WERI-Rb-1 (cell line): ENCODE measurements around the gene RIC3.

Experiments
- DNase-seq: peaks from one replicate; pipeline ENCODE4 v3.0.0-alpha.2; 2020
- H3K27ac ChIP-seq: fragments of 250-450 bp; sonication (Bioruptor Pico); 2 replicates; pipeline ENCODE4 v1.5.1; 2020; ENCODE audit warnings: mild to moderate bottlenecking, moderate library complexity
- H3K27me3 ChIP-seq: fragments of 250-450 bp; sonication (Bioruptor Pico); 2 replicates; pipeline ENCODE4 v1.5.1; 2021; ENCODE audit warnings: mild to moderate bottlenecking, low read depth, moderate library complexity; ENCODE audit not compliant: insufficient read depth, severe bottlenecking
- H3K36me3 ChIP-seq: fragments of 250-450 bp; sonication (Bioruptor Pico); 2 replicates; pipeline ENCODE4 v1.5.1; 2020; ENCODE audit warnings: mild to moderate bottlenecking, moderate library complexity
- H3K4me3 ChIP-seq: 2 replicates; pipeline ENCODE4 v1.5.1; 2011; ENCODE audit warnings: low read depth, mild to moderate bottlenecking, control low read depth, low read length
- H3K9me3 ChIP-seq: fragments of 250-450 bp; sonication (Bioruptor Pico); 2 replicates; pipeline ENCODE4 v1.5.1; 2021; ENCODE audit warnings: mild to moderate bottlenecking, moderate library complexity; ENCODE audit not compliant: severe bottlenecking
- TF ChIP-seq, protein P1 (sequence below): IDR thresholded peaks from 2 replicates; pipeline ENCODE4 v1.5.1; 2011; ENCODE audit warnings: low read depth, mild to moderate bottlenecking, control low read depth, inconsistent platforms, low read length

The RIC3 gene

DNA sequence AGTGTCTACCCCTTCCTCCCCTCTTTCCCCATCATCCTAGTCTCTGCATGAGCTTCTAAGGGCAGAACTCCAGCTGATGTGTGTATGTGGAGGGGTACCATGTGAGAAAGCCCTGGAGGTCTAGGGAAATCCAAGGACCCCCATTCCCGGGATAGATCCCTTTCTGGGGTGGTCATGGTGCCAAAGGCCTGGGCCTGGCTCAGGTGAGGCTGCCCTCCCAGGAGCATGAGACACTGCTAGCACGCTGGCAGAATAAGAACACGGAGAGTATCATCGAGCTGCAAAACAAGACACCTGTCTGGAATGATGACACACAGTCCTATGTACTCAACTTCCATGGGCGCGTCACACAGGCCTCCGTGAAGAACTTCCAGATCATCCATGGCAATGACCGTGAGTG lies 68.2 kb downstream of the RIC3 start:
- Histone ChIP-seq H3K27ac (no peak overlapping the region), H3K4me3 (no peak overlapping the region), H3K36me3 (peaks cover 55% of the 10 kb centered on the region), H3K9me3 (no peaks in the 10 kb centered on the region), H3K27me3 (no peaks in the 10 kb centered on the region)
- TF ChIP-seq, protein P1, sequence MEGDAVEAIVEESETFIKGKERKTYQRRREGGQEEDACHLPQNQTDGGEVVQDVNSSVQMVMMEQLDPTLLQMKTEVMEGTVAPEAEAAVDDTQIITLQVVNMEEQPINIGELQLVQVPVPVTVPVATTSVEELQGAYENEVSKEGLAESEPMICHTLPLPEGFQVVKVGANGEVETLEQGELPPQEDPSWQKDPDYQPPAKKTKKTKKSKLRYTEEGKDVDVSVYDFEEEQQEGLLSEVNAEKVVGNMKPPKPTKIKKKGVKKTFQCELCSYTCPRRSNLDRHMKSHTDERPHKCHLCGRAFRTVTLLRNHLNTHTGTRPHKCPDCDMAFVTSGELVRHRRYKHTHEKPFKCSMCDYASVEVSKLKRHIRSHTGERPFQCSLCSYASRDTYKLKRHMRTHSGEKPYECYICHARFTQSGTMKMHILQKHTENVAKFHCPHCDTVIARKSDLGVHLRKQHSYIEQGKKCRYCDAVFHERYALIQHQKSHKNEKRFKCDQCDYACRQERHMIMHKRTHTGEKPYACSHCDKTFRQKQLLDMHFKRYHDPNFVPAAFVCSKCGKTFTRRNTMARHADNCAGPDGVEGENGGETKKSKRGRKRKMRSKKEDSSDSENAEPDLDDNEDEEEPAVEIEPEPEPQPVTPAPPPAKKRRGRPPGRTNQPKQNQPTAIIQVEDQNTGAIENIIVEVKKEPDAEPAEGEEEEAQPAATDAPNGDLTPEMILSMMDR, result no peak
- DNase-seq, result no peak

DNA sequence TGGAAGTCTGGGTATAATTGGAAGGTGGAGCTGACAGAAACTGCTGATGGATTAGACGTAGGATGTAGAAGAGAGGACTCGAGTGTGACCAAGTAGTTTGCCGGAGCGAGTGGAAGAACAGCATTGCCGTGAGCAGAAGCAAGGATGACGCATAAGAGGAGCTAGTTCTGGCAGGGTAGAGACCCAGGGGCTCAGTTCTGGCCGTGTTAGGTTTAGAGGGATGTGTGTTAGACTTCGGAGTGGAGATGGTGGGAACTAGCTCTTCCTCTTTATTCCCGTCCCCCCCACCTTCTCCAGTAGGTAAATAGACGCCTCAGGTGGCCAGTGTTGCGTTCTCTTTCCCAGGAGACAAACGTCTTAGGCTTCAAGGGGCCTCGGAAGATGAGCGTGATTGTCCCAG lies 68.7 kb downstream of the RIC3 start:
- Histone ChIP-seq H3K9me3 (no peaks in the 10 kb centered on the region), H3K27me3 (no peaks in the 10 kb centered on the region), H3K36me3 (peaks cover 58% of the 10 kb centered on the region), H3K4me3 (no peak overlapping the region), H3K27ac (no peak overlapping the region)
- DNase-seq, result no peak
- TF ChIP-seq, protein P1, result no peak

DNA sequence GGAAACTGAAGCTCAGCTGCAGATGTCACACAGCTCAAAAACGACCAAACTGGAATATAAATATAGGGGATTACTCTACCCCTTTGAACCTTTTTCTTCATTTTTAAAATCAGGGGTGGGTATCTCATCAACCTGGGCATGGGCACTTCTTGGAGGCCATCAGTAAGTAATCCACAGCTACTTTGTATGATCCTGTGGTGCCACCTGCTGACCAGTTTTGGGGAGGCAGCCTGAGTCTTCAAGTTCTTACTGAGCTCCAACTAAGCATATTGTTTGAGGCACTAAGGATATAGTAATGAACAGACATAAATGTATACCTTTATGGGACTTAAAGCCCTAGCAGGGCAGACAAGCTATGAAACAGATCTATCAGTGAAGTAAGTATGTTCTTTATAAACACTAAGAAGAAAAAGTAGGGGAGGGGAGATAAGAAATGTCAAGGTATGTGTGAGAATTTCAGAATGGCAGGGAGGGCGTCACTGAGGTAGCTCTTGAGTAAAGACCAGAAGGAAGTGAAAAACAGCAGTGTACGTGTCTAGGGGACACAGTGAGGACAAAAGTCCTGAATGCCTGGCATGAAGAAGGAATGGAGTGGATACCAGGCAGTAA lies 69.4 kb downstream of the RIC3 start:
- Histone ChIP-seq H3K36me3 (peaks cover 65% of the 10 kb centered on the region), H3K9me3 (no peaks in the 10 kb centered on the region), H3K27me3 (no peaks in the 10 kb centered on the region), H3K4me3 (no peak overlapping the region), H3K27ac (peak overlapping the region; percentile 67)
- DNase-seq, result peak; percentile 79
- TF ChIP-seq, protein P1, result peak; percentile 72

DNA sequence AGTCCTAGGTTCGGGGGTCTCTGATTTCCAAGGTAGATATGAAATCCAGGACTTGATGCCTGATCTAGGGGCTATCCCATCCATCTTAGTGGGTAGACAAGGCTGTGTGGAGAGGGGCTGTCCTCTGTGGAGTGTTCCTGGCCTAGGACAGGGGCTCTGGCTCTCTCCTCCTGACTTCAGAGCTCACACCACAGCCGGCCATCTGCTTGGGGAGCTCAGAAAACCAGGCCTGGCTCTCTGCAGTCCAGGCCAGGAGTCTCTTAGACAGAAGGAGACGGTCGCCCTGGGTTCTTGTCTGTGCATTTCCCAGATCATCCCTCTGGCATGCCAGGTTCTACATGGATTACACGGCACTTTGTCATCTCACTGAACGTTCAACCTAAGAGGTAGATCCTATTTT lies 69.9 kb downstream of the RIC3 start:
- TF ChIP-seq, protein P1, result no peak
- Histone ChIP-seq H3K27me3 (no peaks in the 10 kb centered on the region), H3K4me3 (no peak overlapping the region), H3K36me3 (peaks cover 69% of the 10 kb centered on the region), H3K27ac (peak overlapping the region; percentile 67), H3K9me3 (no peaks in the 10 kb centered on the region)
- peak; percentile 55 for DNase-seq

DNA sequence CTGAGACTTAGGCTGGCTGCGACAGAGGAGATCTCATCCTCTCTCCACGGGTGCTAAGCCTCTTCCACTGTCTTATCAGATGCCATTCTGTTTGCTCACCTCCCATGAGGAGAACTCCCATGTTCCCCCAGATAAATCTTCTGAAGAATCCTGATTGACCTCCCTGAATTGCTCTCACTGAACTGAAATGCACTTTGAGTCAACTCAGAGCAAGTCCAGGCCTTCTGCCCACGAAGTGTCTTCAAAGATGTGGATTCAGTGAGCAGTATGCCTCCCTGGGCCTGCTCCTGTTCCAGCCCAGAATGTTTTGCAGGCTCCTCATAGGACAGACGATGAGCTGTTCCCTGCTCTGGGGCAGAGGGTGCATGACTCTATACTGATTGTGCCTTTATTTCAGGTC lies 70.5 kb downstream of the RIC3 start:
- peaks cover 69% of the 10 kb centered on the region for H3K36me3 ChIP-seq

More for the DNA sequence above, 70.5 kb downstream of the RIC3 start:
- Histone ChIP-seq H3K4me3 (no peak overlapping the region), H3K27ac (peak overlapping the region; percentile 67), H3K27me3 (no peaks in the 10 kb centered on the region), H3K9me3 (no peaks in the 10 kb centered on the region)
- TF ChIP-seq, protein P1, result no peak
- peak; percentile 72 for DNase-seq
